Measurements from ENCODE around the gene BUD23.

GRCh38 chr7:73703757-73704639 lies 20.6 kb downstream of the BUD23 start:
- TF ChIP-seq EZH2 (IDR thresholded peaks at IDR 0.05; ENCODE audit: low read length, unreplicated experiment) (no peak), EZH2phosphoT487 (IDR thresholded peaks at IDR 0.05; ENCODE audit: borderline replicate concordance, low read length) (no peak)

Measured in PC-3 (cell line).